Measurements from ENCODE around the gene CMIP.

Gene CMIP

GRCh38 chr16:81645925-81646324, 201.3 kb downstream of the CMIP start:
- TF ChIP-seq CTCF (IDR thresholded peaks at IDR 0.05): no peak
- no peaks in the 10 kb centered on the region for H3K27me3 ChIP-seq
- no peaks in the 10 kb centered on the region for H3K9me3 ChIP-seq
- H3K27ac ChIP-seq: no peak overlapping the region
- peaks cover 4 to 7% of the 10 kb centered on the region in 2 experiments for H3K4me1 ChIP-seq (ENCODE audit: control insufficient read depth in 1 of 2, insufficient read depth in 1 of 2, low read depth in 1 of 2, low read length in 1 of 2)
- peaks cover 30% of the 10 kb centered on the region for H3K36me3 ChIP-seq
- H3K4me3 ChIP-seq (ENCODE audit: low read depth in 1 of 2, low read length in 1 of 2): no peak overlapping the region

GRCh38 chr16:81646561-81646960, 202.0 kb downstream of the CMIP start:
- Histone ChIP-seq H3K4me1 (ENCODE audit: control insufficient read depth in 1 of 2, insufficient read depth in 1 of 2, low read depth in 1 of 2, low read length in 1 of 2) (peaks cover 4 to 7% of the 10 kb centered on the region in 2 experiments), H3K4me3 (ENCODE audit: low read depth in 1 of 2, low read length in 1 of 2) (no peak overlapping the region), H3K27ac (peak overlapping the region; percentile 23), H3K27me3 (no peaks in the 10 kb centered on the region), H3K36me3 (peaks cover 32% of the 10 kb centered on the region), H3K9me3 (no peaks in the 10 kb centered on the region)
- no peak for TF ChIP-seq CTCF (IDR thresholded peaks at IDR 0.05)

GRCh38 chr16:81647527-81647926, 202.9 kb downstream of the CMIP start:
- H3K4me1 ChIP-seq (ENCODE audit: control insufficient read depth in 1 of 2, insufficient read depth in 1 of 2, low read depth in 1 of 2, low read length in 1 of 2): peaks cover 4 to 7% of the 10 kb centered on the region in 2 experiments
- no peaks in the 10 kb centered on the region for H3K27me3 ChIP-seq
- H3K4me3 ChIP-seq (ENCODE audit: low read depth in 1 of 2, low read length in 1 of 2): no peak overlapping the region
- no peak for TF ChIP-seq CTCF (IDR thresholded peaks at IDR 0.05)
- peaks cover 29% of the 10 kb centered on the region for H3K36me3 ChIP-seq
- no peak overlapping the region for H3K27ac ChIP-seq
- no peaks in the 10 kb centered on the region for H3K9me3 ChIP-seq

GRCh38 chr16:81649561-81650184, 205.1 kb downstream of the CMIP start:
- Histone ChIP-seq H3K36me3 (peaks cover 49% of the 10 kb centered on the region), H3K4me1 (ENCODE audit: control insufficient read depth in 1 of 2, insufficient read depth in 1 of 2, low read depth in 1 of 2, low read length in 1 of 2) (no peaks in the 10 kb centered on the region), H3K27me3 (no peaks in the 10 kb centered on the region), H3K4me3 (ENCODE audit: low read depth in 1 of 2, low read length in 1 of 2) (no peak overlapping the region), H3K9me3 (no peaks in the 10 kb centered on the region), H3K27ac (no peak overlapping the region)
- TF ChIP-seq CTCF (IDR thresholded peaks at IDR 0.05): no peak

GRCh38 chr16:81650281-81650680, 205.7 kb downstream of the CMIP start:
- Histone ChIP-seq H3K9me3 (no peaks in the 10 kb centered on the region), H3K36me3 (peaks cover 49% of the 10 kb centered on the region), H3K27me3 (no peaks in the 10 kb centered on the region), H3K4me3 (ENCODE audit: low read depth in 1 of 2, low read length in 1 of 2) (no peak overlapping the region), H3K27ac (no peak overlapping the region), H3K4me1 (ENCODE audit: control insufficient read depth in 1 of 2, insufficient read depth in 1 of 2, low read depth in 1 of 2, low read length in 1 of 2) (no peaks in the 10 kb centered on the region)
- no peak for TF ChIP-seq CTCF (IDR thresholded peaks at IDR 0.05)
